ENCODE results near the gene UCKL1. TPM values are rescaled to one million over a fixed set of nuclear protein-coding genes. Genes with fewer than 3 reads are reported as not detected.

The UCKL1 gene
- total RNA-seq, 2 experiments from 2014 or later = 25.6 to 42.6 TPM

GRCh38 chr20:63967330-63968135 lies 11.3 kb upstream of the UCKL1 start:
- H3K4me3 ChIP-seq (ENCODE audit: low read depth, low read length, poor library complexity, severe bottlenecking) = no peak overlapping the region
- no peak overlapping the region for H3K4me2 ChIP-seq (ENCODE audit: low read length)
- no peaks in the 10 kb centered on the region for H3K9me3 ChIP-seq (ENCODE audit: low read length)
- H3K27ac ChIP-seq (ENCODE audit: low read depth, low read length, poor library complexity, severe bottlenecking) = no peak overlapping the region
- H2AFZ ChIP-seq (ENCODE audit: low read length) = no peak overlapping the region
- intact Hi-C loops (cut with micrococcal nuclease; ENCODE audit: unreplicated experiment) = no loop called here
- TF ChIP-seq CTCF (conservative IDR thresholded peaks at IDR 0.05; ENCODE audit: low read length) (no peak), EZH2phosphoT487 (IDR thresholded peaks at IDR 0.05; ENCODE audit: borderline replicate concordance, low read depth, low read length) (no peak)
- no peak for DNase-seq (ENCODE audit: low spot score)
- no peaks in the 10 kb centered on the region for H3K79me2 ChIP-seq (ENCODE audit: insufficient read depth, low read depth, low read length)
- POLR2A ChIA-PET = interaction anchor here (0.6 to 1.0 kb wide), 2 partner anchors 24 to 288 kb away, joined by 3 read pairs; partner anchors contain the start of gene PCMTD2
- no TSS peak for BruUV-seq (replicated peaks)
- CTCF ChIA-PET (ENCODE audit: unreplicated experiment) = no interaction called here
- H4K20me1 ChIP-seq (ENCODE audit: insufficient read depth, low read length) = no peaks in the 10 kb centered on the region
- H3K4me1 ChIP-seq (ENCODE audit: insufficient read depth, low read length, poor library complexity, severe bottlenecking) = peaks cover 16% of the 10 kb centered on the region
- no peaks in the 10 kb centered on the region for H3K9me2 ChIP-seq (ENCODE audit: insufficient read depth, low read length)
- no peaks in the 10 kb centered on the region for H3K36me3 ChIP-seq (ENCODE audit: insufficient read depth, low read length)

GRCh38 chr20:63966944-63967322 lies 10.7 kb upstream of the UCKL1 start:
- Histone ChIP-seq H3K4me2 (ENCODE audit: low read length) (no peak overlapping the region), H4K20me1 (ENCODE audit: insufficient read depth, low read length) (no peaks in the 10 kb centered on the region), H2AFZ (ENCODE audit: low read length) (no peak overlapping the region), H3K4me3 (ENCODE audit: low read depth, low read length, poor library complexity, severe bottlenecking) (no peak overlapping the region), H3K9me3 (ENCODE audit: low read length) (no peaks in the 10 kb centered on the region), H3K27ac (ENCODE audit: low read depth, low read length, poor library complexity, severe bottlenecking) (no peak overlapping the region), H3K36me3 (ENCODE audit: insufficient read depth, low read length) (no peaks in the 10 kb centered on the region), H3K4me1 (ENCODE audit: insufficient read depth, low read length, poor library complexity, severe bottlenecking) (peaks cover 12% of the 10 kb centered on the region), H3K79me2 (ENCODE audit: insufficient read depth, low read depth, low read length) (no peaks in the 10 kb centered on the region), H3K9me2 (ENCODE audit: insufficient read depth, low read length) (no peaks in the 10 kb centered on the region)
- BruUV-seq (replicated peaks) = no TSS peak
- TF ChIP-seq CTCF (conservative IDR thresholded peaks at IDR 0.05; ENCODE audit: low read length) (no peak), EZH2phosphoT487 (IDR thresholded peaks at IDR 0.05; ENCODE audit: borderline replicate concordance, low read depth, low read length) (no peak)
- POLR2A ChIA-PET = interaction anchor here (0.6 kb wide), 1 partner anchor 24 kb away, joined by 3 read pairs; no protein-coding TSS in a partner anchor
- CTCF ChIA-PET (ENCODE audit: unreplicated experiment) = no interaction called here
- intact Hi-C loops (cut with micrococcal nuclease; ENCODE audit: unreplicated experiment) = no loop called here
- DNase-seq (ENCODE audit: low spot score) = no peak

Data from OCI-LY7 (cell line).